Stimulated activated CD8-positive, alpha-beta memory T cell treated with anti-CD3 and anti-CD28 coated beads, Interleukin-2, amount 100 ng/mL, for 1 hour (primary cell): Measurements from ENCODE around the gene GRAMD4.

ENCODE experiments used
- DNase-seq, 2 donors: peaks; one replicate each; pipeline ENCODE4 v3.0.0-alpha.2; 2020; ENCODE audit warnings: low read depth in 2 of 2

The GRAMD4 gene

DNA sequence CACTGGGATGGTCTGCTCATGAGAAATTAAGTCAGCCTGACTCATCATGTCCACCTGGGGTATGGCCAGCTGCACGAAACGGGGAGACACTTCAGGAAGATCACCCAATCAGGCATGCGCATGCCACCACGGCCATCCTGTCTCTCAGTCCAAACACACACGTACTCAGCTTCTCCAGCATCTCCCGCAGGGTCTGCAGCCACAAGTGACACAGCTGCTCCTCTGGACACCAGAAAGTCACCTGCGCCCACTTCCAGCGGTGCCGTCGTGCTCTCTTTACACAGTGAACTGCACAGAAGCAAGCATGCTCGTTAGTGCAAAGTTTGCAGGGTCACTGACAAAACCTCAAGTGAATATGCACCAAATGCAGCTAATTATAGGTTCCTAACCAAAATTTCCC is 99.7 kb downstream of the GRAMD4 start:
- DNase-seq: no peak

DNA sequence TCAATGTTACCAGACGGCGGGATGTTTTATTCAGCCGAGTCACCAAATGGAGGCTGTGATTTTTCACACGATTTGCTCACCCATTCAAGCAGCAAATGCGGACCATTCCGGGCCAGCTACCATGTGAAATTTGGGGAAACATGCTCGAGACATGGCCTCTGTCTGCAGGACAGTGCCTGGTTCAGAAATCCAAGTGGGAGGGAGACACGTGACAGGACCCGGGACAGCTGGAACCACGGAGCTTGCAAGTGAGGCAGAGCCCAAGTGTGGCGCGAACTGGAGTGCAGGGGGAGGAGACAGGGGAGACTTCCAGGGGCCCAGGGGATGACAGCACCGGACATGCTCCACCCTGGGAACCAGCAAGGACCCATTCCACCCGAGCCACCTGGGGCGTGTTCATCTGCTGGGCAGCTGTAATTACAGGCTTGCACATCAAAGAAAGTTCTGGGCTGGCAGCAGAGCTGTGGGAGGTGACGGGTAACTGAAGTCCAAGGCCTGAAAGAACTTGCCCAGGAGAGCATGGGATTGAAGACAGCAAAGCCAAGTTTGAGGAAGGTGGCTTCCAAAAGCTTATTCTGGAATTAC is 101.4 kb downstream of the GRAMD4 start:
- no peak for DNase-seq

DNA sequence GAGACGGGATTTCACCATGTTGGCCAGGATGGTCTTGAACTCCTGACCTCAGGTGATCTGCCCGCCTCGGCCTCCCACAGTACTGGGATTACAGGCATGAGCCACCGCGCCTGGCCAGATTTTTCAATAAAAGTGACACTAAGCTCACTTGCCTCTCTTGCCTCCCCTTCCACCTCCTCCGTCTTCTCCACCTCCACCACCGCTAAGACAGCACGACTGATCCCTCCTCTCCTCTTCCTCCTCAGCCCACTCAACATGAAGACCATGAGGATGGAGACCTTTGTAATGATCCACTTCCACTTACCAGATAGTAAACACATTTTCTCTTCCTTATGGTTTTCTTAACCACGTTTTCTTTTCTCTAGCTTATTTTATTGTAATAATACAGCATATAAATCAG is 103.7 kb downstream of the GRAMD4 start:
- DNase-seq: no peak

DNA sequence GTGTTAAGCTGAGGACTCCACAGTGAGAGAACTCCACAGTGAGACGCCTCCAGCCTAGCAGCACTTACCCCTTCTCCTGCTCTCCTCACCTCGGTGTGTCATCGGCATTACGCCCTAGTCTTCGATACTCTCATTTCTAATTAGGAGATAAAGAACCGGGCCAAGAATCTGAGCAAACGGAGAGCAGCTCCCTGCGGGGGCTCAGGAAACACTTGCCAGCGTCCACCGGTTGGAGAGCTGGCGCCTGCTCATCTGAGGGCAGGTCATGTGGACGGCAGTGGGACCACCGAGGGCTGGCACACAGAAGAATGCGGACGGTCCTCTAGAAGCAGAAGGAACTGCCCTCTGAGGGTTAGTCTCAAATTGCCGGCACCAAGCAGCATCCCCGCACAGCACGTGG is 104.9 kb downstream of the GRAMD4 start:
- DNase-seq: no peak

DNA sequence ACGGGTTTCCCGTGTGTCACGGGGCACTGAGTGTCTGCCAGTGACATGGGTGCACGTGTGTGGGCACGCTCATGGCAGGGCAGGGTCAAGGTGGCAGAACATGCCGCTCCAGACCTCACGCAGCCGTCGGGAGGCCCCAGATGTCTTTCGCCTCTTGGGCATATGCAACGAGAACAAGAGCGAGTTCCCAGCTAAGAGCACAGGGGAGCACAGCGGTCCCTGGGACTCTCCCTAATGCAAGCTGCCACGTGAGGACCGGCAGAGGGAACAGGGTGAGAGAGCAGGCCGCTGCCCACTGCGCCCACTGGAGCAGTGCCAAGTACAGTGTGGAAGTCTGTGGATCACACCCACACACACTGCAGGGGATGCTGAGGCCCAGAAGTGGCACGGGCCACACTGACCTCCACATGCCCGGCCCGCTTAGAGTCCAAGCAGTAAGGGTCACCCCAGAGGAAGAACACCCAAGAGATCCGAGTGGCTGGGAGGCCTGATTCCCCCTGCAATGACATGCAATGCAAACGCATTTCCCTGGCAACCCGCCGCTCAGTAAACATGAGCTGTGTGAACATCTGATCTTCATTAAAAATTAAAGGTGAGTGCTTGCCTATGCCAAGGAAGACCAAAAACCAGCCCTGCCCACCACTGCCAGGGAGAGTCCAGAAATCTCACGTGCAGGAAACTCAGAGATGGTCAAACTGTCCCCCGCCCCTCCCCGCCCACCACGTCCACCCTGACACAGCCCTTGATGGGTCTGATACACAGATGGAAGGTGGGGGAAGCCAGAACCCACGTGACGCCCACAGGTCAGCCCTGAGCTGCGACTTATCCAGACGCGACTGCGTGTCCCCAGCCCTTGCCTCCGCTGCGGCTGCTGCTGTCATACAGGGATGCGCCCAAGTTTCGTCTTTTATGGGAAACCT is 106.1 kb downstream of the GRAMD4 start:
- DNase-seq: no peak

DNA sequence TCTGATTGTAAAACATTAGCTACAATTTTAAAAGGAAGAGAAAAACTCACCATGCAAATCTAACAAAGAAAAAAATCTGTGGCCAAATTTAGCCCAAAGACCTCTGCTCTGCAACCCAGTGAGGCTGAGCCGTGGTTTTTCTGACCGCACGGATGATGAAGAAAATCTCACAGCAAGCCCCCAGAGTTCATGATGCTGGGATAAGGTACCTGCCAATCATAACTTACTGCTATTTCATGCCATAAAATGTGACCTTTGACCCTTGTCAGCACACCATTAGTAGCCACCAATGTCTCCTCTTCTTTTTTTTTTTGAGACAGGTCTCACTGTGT is 106.8 kb downstream of the GRAMD4 start:
- DNase-seq: no peak

- DNase-seq: no peak
These were observed 107.7 kb downstream of the GRAMD4 start for GRCh38 chr22:46727813-46728364.

- DNase-seq: no peak
These were observed 108.3 kb downstream of the GRAMD4 start for GRCh38 chr22:46728470-46728869.
